GM12892 (cell line): ENCODE data around the gene ARG2.

Experiments used
- POLR2A ChIP-seq: IDR thresholded peaks from 2 replicates; pipeline ENCODE4 v1.6.1; 2011; ENCODE audit warnings: low read depth, low read length, control low read depth
- POLR2AphosphoS5 ChIP-seq: IDR thresholded peaks from 2 replicates; pipeline ENCODE4 v1.6.1; 2011; ENCODE audit warnings: low read depth, low read length, control low read depth
- TAF1 ChIP-seq: IDR thresholded peaks from 2 replicates; pipeline ENCODE4 v1.6.1; 2011; ENCODE audit warnings: low read depth, mild to moderate bottlenecking, control low read depth, low read length, borderline replicate concordance

GRCh38 chr14:67630938-67631337, 11.2 kb downstream of the ARG2 start:
- TF ChIP-seq POLR2A = no peak
- no peak for TF ChIP-seq POLR2AphosphoS5
- no peak for TF ChIP-seq TAF1
